GM20431 (cell line): Measurements from ENCODE around the gene STK38L.

ENCODE experiments used
- in situ Hi-C: fragments of 300-500 bp; cut with MseI, MboI; formaldehyde crosslinking; loops from one replicate; pipeline ENCODE4 v1.15.0; 2020; ENCODE audit warnings: low sequenced_read_pairs; ENCODE audit not compliant: unreplicated experiment

STK38L gene

GRCh38 chr12:27337376-27337775, 93.3 kb downstream of the STK38L start:
- in situ Hi-C loops, result no loop called here

- in situ Hi-C loops, result no loop called here
Measured at GRCh38 chr12:27338473-27338872, 94.4 kb downstream of the STK38L start.

DNA sequence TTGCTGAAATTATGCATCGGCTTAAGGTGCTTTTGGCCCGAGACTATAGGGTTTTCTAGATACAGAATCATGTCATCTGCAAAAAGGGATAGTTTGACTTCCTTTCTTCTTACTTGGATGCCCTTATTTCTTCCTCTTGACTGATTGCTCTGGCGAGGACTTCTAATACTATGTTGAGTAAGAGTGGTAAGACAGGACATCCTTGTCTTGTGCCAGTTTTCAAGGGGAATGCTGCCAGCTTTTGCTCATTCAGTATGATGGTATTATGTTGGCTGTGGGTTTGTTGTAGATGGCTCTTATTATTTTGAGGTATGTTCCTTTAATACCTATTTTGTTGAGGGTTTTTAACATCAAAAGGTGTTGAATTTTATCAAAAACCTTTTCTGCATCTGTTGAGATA, 96.9 kb downstream of the STK38L start:
- in situ Hi-C loops, result no loop called here

DNA sequence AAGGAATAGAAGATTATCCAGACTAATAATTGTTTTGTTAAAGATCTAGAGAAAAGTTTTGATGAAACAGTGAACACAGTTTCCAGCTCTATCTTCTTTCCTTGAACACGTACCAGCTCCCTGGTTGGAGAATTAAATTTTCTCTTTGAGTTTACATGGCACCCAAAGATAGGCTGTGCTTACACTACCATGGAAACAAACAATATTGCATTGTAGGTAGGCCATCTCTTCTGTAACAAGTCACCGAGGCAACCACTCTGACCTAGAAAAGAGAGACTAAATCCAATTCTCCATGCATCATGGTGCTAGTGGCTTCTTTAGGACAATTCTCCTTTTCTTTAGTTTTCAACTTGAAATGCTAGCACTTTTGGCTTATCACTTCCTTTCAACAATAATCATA, 98.5 kb downstream of the STK38L start:
- in situ Hi-C loops, result no loop called here

DNA sequence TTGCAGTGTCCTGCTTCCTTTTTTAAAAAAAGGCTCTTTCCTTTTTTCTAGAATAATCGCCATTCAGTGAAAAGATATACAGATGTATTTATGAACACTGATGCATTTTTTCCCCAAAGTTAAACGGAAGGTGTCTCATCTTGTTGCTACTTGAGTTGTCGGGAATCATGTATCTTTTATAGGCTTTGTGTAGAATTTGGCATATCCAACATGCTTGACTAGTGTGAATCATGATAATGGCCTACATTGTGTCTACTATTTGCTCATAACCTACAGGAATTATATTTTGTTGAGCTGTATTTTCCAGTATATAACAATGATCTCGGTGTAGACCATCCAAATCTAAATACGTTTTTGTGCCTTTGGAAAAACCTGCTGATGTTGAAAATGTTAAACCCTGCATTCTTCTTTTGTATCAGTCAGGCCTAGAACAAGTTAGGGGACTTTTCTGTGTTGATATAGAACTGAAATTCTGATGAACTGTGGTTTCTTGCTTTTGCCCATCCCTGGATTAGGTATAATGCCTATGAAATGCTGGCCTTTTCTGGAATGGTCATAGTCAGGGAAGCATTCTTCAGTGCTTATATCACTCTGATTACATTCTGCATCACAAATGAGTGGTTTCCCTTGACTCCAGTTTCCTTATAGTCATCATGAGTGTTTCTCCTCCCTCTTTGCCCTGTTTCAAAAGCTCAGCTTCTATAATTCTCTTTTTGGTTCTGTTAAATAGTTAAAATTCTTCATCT, 99.3 kb downstream of the STK38L start:
- in situ Hi-C loops, result no loop called here

- in situ Hi-C loops, result no loop called here
Measured at GRCh38 chr12:27344246-27344645, 100.2 kb downstream of the STK38L start.

GRCh38 chr12:27344760-27345159, 100.7 kb downstream of the STK38L start:
- in situ Hi-C loops, result no loop called here

DNA sequence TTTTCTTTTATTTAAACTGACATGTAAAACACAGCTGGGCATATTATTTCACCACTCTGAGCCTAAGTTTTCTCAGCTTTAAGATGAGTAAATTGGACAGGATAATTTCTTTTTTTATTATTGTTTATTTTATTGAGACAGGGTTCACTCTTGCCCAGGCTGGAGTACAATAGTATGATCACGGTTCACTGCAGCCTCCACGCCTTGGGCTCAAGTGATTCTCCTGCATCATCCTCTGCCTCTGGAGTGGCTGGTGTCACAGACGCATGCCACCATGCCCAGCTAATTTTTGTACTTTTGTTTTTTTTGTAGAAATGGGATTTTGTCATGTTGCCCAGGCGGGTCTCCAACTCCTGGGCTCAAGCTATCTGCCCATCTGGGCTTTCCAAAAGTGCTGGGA, 101.3 kb downstream of the STK38L start:
- in situ Hi-C loops, result no loop called here

DNA sequence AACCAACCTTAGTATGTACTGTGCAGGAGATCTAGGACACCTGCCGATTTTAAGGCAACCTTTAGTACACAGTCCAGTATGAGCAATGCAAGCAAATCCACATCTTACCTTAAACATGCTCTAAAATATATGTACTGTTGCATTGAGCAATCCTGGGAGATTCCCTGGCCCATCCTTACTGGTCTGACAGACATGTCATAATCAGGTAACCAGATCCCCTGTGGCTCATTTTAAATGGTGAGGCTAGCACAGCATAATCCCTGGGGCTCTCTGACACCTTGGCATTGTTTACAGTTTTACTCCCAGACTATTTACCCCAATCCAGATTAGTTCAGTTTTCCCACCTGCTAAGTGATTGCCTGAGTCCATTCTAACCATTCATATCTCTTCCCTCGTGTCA, 103.7 kb downstream of the STK38L start:
- in situ Hi-C loops, result no loop called here

DNA sequence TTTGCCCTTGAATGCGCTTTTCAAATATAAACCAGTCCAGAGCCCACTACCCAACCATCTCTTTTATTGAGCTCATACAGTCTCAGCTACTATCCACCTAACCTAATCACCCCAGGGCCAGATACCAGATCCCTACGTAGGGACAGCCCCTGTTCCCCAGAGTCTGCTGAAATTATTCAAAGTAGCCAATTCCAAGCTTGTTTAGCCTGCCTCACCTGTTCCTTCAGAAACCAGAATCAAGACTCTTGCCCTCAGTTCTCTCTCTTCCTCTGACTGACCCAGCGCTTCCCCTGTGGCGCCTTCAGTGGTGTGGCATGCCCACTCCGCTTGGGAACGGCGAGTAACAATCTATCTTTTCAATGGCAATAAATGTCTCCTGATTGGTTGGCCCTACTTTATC, 107.4 kb downstream of the STK38L start:
- in situ Hi-C loops, result no loop called here

DNA sequence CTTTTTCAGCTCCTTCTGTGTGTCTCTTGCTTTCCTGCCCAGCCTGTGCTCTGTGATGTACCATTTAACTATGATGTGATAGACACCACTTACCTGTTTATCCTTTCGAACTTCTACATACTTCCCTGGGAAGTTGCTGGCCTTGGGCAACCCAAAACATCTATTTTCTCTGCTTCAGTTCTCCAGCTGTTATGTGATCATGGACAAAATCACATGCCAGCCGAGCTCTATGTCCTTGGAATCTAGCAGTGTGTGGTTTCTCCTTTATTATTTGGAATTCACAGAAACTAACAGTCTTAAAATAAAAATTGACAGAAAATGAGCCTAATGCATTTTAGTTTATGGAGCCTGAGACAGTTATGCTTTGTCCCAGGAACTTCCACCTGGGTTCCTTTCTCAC, 111.4 kb downstream of the STK38L start:
- in situ Hi-C loops, result no loop called here

DNA sequence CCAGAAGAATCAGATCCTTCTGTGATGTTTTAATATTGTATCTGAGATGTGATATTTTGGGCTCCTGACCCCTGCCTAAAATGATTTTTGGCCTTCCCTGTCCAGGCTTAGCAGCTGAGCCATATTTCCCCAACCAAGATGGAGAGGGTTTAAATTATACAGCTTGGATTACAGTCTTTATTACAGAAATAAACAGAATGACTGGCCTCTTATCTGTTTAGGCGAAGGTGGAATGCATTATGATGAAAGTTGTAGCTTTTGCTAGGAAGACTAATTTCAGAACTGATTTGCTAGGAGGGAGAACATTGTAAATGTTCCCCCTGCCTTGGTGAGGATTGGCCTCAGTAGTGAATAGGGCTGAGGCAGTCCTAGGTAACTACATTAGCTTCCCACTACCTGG, 111.9 kb downstream of the STK38L start:
- in situ Hi-C loops, result no loop called here

DNA sequence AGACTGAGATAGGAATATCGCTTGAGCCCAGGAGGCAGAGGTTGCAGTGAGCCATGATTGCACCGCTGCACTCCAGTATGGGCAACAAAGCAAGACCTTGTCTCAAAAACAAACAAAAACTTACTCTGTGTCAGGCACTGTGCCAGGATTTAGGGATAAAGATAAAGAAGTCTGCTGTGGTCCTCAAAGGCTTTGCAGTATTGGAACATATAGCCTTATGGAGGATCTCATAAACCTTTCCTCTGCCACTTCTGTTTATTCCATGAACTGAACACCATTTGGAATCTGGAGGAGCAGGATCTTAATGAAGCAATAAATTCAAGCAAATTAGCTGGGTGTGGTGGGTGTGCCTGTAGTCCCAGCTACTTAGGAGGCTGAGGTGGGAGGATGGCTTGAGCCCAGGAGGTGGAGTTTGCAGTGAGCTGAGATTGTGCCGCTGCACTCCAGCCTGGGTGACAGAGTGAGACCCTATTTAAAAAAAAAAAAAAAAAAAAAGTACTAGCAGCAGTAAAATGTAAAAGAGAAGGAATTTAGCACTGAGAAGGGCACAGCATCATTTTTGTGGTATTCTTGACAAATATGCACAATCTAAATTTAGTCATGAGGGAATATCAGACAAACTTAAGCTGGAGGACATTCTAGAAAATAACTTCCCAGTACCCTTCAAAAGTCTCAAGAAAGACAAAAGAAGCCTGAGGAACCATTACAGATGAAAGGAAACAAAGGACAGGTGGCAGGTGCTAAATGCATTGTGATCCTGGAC, 115.7 kb downstream of the STK38L start:
- in situ Hi-C loops, result no loop called here

DNA sequence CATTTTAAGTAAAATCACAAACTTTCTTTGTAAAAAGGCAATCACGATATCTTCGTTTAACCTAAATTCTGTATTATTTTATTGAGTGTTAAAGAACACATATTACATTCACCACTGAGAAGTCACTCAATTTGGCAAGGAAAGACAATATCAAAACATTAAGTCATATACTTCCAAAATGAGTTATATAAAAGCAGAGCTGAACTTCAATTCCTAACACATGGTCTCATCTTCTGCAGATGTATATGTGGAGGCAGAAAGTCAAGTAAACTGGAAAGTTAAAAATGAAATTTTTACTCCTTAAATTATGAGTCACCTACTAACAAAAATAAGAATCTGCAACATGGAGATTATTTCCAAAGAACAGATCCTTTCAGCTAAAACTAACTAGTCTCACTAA, 117.3 kb downstream of the STK38L start:
- in situ Hi-C loops, result no loop called here

GRCh38 chr12:27366621-27367020, 122.5 kb downstream of the STK38L start:
- in situ Hi-C loops, result no loop called here

- in situ Hi-C loops, result no loop called here
Measured at GRCh38 chr12:27367078-27367477, 123.0 kb downstream of the STK38L start.
